Central memory CD4-positive, alpha-beta T cell (primary cell): ENCODE data around the gene HOXA11.

Experiments
- DNase-seq: peaks from one replicate; pipeline ENCODE4 v3.0.0; 2022

Gene HOXA11

GRCh38 chr7:27192546-27193334 lies 7.7 kb upstream of the HOXA11 start:
- no peak for DNase-seq

- no peak for DNase-seq
Observed at GRCh38 chr7:27191833-27192545, 7.0 kb upstream of the HOXA11 start.

GRCh38 chr7:27191161-27191731 lies 6.2 kb upstream of the HOXA11 start:
- DNase-seq, result no peak

- DNase-seq, result no peak
Observed at GRCh38 chr7:27189997-27190748, 5.1 kb upstream of the HOXA11 start.

GRCh38 chr7:27189295-27189996 lies 4.4 kb upstream of the HOXA11 start:
- DNase-seq, result no peak

DNA sequence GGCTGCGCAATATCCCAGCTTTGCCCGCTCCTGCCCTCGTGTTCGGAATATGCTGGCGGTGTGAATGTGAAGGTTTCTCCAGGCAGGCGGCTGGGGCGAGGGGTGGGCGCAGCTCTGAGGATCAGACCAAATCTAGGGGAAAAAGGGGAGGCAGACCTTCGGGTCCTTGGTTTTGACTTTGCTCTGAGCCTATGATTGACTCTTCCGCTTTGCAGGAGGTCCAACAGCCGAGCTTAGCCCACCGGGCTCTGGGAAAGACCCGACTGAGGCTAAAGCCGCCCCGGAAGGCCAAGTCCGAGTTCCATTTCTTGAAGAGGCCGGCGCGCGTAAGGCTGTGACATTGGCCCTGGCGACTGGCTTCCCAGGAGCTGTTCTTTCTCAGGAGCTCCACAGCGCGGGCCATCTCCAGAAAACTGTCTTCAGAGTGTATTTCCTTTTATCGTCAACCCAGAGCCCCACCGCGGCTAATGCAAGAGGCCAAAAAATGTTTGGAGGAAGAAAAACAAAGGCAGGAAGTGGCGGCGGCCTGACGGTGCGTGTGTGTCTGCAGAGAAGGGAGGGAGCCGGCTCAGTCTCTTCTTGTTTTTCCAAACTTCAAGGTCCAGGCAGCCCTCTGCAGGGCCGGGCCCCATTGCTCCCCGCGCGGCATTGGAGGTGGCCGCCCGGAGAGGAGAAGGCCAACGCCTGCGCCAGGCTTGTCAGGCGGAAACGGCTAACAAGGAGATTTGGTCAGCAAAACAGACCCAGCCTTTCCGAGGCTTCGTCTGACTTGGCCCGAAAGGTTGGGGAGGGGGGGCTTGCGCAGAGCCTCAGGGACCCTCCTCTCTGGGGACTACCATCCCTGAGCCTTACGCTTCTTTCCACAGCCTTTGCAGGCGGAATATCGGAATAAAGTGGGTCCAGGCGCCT lies 3.6 kb upstream of the HOXA11 start:
- DNase-seq, result peak; percentile 44

DNA sequence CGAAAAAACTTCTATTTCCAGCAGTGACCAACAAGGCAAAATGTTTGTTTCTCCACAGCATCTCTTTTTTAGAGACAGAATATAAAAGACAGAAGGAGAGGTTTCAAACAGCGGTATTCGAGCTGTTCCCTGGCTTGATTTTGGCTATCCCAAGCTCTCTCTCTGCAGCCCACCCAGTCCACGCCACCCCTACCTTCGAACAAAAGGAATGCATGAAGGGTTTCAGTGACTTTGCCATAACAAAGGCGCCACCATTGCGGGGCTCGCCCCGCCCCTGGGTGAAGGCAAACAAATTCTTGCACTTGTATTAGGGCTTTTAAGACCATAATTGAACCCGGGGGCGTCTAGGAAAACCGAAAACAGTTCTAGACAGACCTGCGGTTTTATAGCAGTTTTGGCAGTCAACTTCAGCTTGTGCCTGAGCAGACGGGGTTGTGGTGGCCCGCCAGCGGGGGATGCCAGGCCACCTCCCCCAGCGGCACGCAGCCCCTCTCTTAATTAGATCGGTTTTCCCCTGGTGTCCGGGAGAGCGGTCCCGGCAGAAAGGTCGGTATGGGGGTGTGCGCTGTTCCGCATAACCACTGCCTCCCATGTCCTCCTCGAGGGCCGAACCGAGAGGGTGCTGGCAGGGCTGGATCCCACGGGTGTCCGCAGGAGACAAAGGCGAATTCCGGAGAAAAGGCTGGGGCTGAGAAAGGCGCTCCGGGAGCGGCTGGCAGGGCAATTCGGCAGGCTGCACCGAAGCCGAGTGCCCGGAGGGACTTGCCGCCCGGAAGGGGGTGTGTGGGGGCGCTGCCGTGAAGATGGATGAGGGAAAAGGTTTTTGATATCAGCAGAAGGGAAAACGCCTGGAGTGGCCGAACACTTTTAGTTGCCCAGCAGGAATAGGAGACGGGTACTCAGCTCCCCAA lies 2.7 kb upstream of the HOXA11 start:
- no peak for DNase-seq

- DNase-seq, result no peak
Observed at GRCh38 chr7:27186668-27187474, 1.8 kb upstream of the HOXA11 start.

GRCh38 chr7:27185854-27186667 lies 1.0 kb upstream of the HOXA11 start:
- DNase-seq, result no peak

GRCh38 chr7:27184337-27185012 lies 557 bp downstream of the HOXA11 start:
- no peak for DNase-seq

GRCh38 chr7:27183682-27184336 lies 1.2 kb downstream of the HOXA11 start:
- no peak for DNase-seq

- DNase-seq, result no peak
Observed at GRCh38 chr7:27182861-27183681, 2.0 kb downstream of the HOXA11 start.

DNA sequence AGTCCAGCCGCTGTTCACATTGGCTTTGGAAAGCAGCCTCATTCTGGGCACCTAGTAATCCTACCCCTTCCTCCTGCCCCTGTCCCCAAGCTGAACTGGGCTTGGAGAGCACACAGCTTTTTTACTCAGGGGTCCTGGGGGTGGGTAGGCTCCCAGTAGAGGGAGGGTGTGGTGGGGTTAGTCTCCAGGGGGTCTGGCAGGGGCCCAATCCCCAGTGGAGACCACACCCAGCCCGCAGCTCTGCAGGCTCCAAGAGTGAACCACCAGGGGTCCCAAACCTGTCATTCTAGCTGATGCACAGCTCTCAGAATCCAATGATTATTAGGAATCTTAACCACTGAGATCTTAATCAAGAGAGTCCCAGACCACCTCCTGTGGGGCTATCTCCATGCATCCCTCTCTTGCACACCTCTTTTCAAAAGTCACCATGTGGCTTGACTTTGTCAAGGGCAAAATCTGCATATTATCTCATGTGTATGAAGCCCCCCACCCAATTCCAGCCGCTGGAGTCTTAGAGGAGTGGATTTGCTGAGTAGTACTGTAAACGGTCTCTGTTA lies 2.7 kb downstream of the HOXA11 start:
- DNase-seq, result no peak

DNA sequence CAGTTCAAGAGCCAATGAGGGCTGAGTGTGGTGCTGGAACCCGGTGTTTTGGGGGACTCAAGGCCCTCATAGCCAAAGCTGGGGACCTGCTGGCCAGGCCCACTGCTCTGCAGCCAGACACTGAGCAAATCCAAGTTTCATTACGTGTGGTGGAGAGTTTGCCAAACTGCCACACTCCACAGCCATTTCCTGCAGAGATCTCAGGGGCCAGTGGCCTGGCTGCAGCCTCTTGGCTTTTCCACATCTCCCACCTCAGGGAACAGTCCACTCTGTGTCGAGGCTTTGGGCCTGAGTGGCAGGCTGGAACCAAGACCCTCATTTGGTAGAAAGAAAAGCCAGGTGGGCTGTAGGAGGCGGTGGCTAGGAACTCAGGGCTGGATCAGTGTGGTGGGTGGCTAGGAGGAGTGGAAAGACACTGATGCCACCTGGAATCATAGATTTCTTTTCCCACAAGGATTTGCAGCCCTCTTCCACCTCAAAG lies 3.2 kb downstream of the HOXA11 start:
- no peak for DNase-seq

DNA sequence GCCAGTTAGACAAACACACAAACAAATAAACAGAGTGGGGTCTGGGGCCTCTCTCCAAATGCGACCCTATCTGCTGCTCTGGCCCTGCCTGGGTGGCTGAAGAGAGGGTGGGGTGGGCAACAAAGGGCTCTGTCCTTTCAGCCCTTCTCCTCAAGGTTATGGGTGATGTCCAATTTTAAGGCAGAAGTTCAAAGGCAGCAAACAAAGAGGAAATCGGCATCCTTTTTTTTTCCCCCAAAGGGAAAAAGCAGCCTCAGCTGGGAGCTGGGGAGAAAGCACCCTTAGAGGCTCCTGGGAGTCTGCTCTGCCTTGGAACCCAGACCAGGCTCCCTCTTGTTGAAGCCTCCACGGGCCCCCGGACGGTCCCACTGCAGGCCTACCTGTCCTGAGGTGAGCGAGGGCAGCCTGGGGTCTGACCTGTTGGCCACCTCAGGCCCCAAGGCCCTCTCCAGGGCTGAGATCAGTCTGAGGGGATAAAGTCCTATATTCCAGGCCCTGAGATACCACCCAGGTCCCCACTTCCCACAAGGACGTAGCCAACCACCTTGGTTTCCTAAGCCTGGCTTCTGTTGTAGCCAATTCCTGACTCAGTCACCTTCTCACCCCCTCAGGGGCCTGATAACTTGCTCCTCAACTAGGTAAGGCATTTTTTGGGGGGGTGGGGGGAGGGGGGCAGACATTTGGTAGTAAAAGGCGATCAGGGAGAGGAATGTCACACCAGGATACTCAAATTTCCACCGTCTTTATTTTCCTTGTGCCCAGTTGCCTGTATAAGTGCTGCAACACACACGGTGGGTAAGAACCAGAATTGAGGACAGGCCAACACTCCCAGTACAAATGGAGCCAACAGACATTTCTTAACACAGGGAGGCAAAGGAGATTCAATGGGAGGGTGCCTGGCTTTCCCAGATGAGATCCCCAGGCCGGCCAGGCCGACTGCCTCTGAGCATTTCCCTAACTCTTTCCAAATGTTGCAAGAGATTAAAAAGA lies 4.3 kb downstream of the HOXA11 start:
- no peak for DNase-seq
